Kidney tubule cell (primary cell): ENCODE measurements around the gene NT5M.

Experiments
- DNase-seq: peaks from one replicate; pipeline ENCODE4 v3.0.0-alpha.2; 2018; ENCODE audit warnings: low spot score

Gene NT5M

DNA sequence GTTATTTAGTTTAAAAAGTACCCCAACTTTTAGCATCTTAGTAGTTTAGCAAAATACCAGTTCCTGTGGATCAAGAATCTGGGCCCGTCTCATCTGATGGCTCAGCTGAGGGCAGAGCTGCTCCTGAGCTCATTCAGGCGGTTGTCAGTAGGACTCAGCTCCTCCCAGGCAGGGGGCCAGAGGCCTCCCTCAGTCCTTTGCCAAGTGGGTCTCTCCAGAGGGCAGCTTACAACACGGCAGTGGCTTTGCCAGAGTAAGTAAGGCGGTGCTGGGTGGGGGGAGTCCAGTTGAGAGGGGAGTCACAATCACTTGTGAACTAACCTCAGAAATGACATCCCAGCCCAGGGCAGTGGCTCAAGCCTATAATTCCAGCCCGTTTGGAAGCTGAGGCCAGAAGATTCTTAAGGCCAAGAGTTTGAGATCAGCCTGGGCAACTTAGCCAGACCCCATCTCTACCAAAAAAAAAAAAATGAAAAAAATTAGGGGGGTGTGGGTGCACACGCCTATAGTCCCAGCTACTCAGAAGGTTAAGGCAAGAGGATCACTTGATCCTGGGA lies 92.2 kb downstream of the NT5M start:
- no peak for DNase-seq

DNA sequence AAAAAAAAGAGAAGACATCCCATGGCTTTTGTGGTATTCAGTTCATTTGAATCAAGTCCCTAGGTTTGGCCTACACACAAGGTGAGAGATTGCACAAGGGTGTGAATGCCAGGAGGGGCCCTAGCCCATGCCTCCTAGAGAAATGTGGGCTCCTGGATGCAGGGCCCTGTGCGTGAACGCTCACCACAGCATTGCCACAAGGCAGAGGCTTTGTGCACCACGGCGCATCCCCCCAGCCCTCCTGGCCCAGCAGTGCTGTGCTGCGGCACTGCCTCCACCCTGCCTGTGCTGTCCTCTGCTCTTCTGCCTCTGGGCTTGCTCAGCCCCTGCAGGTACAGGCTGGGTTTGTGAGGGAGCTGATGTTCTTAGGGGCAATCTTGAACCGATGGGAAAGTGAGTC lies 92.7 kb downstream of the NT5M start:
- no peak for DNase-seq
